WTC11 (cell line): ENCODE measurements around the gene FGF14. TPM values are rescaled to one million over a fixed set of nuclear protein-coding genes. Genes with fewer than 3 reads are reported as not detected.

Source experiments
- ATAC-seq: fragments of 200-7000 bp; cut with Tn5 transposase; 2 replicates; pipeline ENCODE4 v1.10.0; 2021; ENCODE audit warnings: mild to moderate bottlenecking, moderate library complexity
- CTCF ChIA-PET: fragments of 300-600 bp; sonication (Branson Sonifier 250); formaldehyde crosslinking; loops from one replicate; lab custom pipeline; 2021; ENCODE audit warnings: antibody characterized with exemption; lab: Charles Lee
- POLR2A ChIA-PET: fragments of 350-600 bp; sonication (Branson Sonifier 250); formaldehyde crosslinking; loops from one replicate; lab custom pipeline; 2021; ENCODE audit warnings: antibody characterized with exemption; lab: Charles Lee
- DNase-seq: peaks from one replicate; pipeline ENCODE4 v3.0.0; 2021; ENCODE audit warnings: low spot score
- H3K27ac Mint-ChIP-seq: 2 replicates; pipeline ENCODE4 v1.8.0; 2021; ENCODE audit warnings: mixed read lengths
- H3K27me3 Mint-ChIP-seq: 2 replicates; pipeline ENCODE4 v1.8.0; 2021; ENCODE audit warnings: low read depth, mild to moderate bottlenecking, moderate library complexity, mixed read lengths
- H3K36me3 Mint-ChIP-seq: 2 replicates; pipeline ENCODE4 v1.8.0; 2021; ENCODE audit warnings: mixed read lengths
- H3K4me1 Mint-ChIP-seq: 2 replicates; pipeline ENCODE4 v1.8.0; 2022; ENCODE audit warnings: mixed read lengths
- H3K4me3 Mint-ChIP-seq: 2 replicates; pipeline ENCODE4 v1.8.0; 2021; ENCODE audit warnings: mild to moderate bottlenecking, moderate library complexity, mixed read lengths
- H3K9me3 Mint-ChIP-seq: 2 replicates; pipeline ENCODE4 v1.8.0; 2021; ENCODE audit warnings: mixed read lengths
- ETV6 ChIP-seq: sonication (generic); formaldehyde crosslinking; IDR thresholded peaks from 2 replicates; pipeline ENCODE4 v1.8.1; 2022; ENCODE audit warnings: mild to moderate bottlenecking, missing genetic modification reagents
- FOXJ3 ChIP-seq: sonication (generic); formaldehyde crosslinking; IDR thresholded peaks from 2 replicates; pipeline ENCODE4 v1.9.0; 2021; ENCODE audit warnings: missing genetic modification reagents, mild to moderate bottlenecking, borderline replicate concordance
- MXD4 ChIP-seq: fragments of 250-450 bp; sonication (Bioruptor Pico); IDR thresholded peaks from 2 replicates; pipeline ENCODE4 v1.8.0; 2021; ENCODE audit warnings: mild to moderate bottlenecking, moderate library complexity, borderline replicate concordance
- NR1H2 ChIP-seq: sonication (generic); formaldehyde crosslinking; IDR thresholded peaks from 2 replicates; pipeline ENCODE4 v1.9.0; 2021; ENCODE audit warnings: mild to moderate bottlenecking, moderate library complexity, missing genetic modification reagents
- OVOL2 ChIP-seq: fragments of 250-450 bp; sonication (Bioruptor Pico); IDR thresholded peaks from 2 replicates; pipeline ENCODE4 v1.9.0; 2021; ENCODE audit warnings: mild to moderate bottlenecking, borderline replicate concordance
- RORB ChIP-seq: fragments of 250-450 bp; sonication (Bioruptor Pico); IDR thresholded peaks from 2 replicates; pipeline ENCODE4 v1.9.0; 2021; ENCODE audit warnings: mild to moderate bottlenecking
- SMAD4 ChIP-seq: sonication (generic); formaldehyde crosslinking; IDR thresholded peaks from 2 replicates; pipeline ENCODE4 v1.8.0; 2022; ENCODE audit warnings: mild to moderate bottlenecking, missing genetic modification reagents
- SOX15 ChIP-seq: fragments of 250-450 bp; sonication (Bioruptor Pico); IDR thresholded peaks from 2 replicates; pipeline ENCODE4 v1.9.0; 2021; ENCODE audit warnings: mild to moderate bottlenecking
- ZBTB21 ChIP-seq: sonication (generic); formaldehyde crosslinking; IDR thresholded peaks from 2 replicates; pipeline ENCODE4 v1.8.1; 2023; ENCODE audit warnings: mild to moderate bottlenecking, missing genetic modification reagents, borderline replicate concordance
- ZNF121 ChIP-seq: sonication (generic); formaldehyde crosslinking; IDR thresholded peaks from 2 replicates; pipeline ENCODE4 v1.8.0; 2023; ENCODE audit warnings: missing genetic modification reagents
- ZNF138 ChIP-seq: sonication (generic); formaldehyde crosslinking; conservative IDR thresholded peaks from 2 replicates; pipeline ENCODE4 v1.8.1; 2022; ENCODE audit warnings: mild to moderate bottlenecking, moderate library complexity, missing genetic modification reagents
- ZNF396 ChIP-seq: fragments of 250-450 bp; sonication (Bioruptor Pico); IDR thresholded peaks from 2 replicates; pipeline ENCODE4 v1.8.0; 2021; ENCODE audit warnings: mild to moderate bottlenecking, moderate library complexity, borderline replicate concordance
- ZNF416 ChIP-seq: fragments of 250-450 bp; sonication (Bioruptor Pico); IDR thresholded peaks from 2 replicates; pipeline ENCODE4 v1.9.0; 2021; ENCODE audit warnings: mild to moderate bottlenecking, inconsistent platforms
- ZNF423 ChIP-seq: fragments of 250-450 bp; sonication (Bioruptor Pico); IDR thresholded peaks from 2 replicates; pipeline ENCODE4 v2.1.2; 2022; ENCODE audit warnings: mild to moderate bottlenecking, moderate library complexity
- total RNA-seq: library from RNA; stranded (reverse); gene quantifications from 3 replicates; pipeline ENCODE4 v1.2.3, GENCODE V29; 2021
- TF ChIP-seq, protein P1 (sequence below): fragments of 250-450 bp; sonication (Bioruptor Pico); IDR thresholded peaks from 2 replicates; pipeline ENCODE4 v2.1.2; 2022; ENCODE audit warnings: mild to moderate bottlenecking, moderate library complexity
- TF ChIP-seq, protein P2 (sequence below): sonication (generic); formaldehyde crosslinking; IDR thresholded peaks from 2 replicates; pipeline ENCODE4 v1.8.0; 2023; ENCODE audit warnings: missing genetic modification reagents
- TF ChIP-seq, protein P3 (sequence below): sonication (generic); formaldehyde crosslinking; IDR thresholded peaks from 2 replicates; pipeline ENCODE4 v1.8.0; 2022; ENCODE audit warnings: mild to moderate bottlenecking, missing genetic modification reagents
- TF ChIP-seq, protein P4 (sequence below): sonication (generic); formaldehyde crosslinking; IDR thresholded peaks from 2 replicates; pipeline ENCODE4 v1.8.1; 2023; ENCODE audit warnings: mild to moderate bottlenecking, moderate library complexity, missing genetic modification reagents
- TF ChIP-seq, protein P5 (sequence below): sonication (generic); formaldehyde crosslinking; IDR thresholded peaks from 2 replicates; pipeline ENCODE4 v1.8.1; 2022; ENCODE audit warnings: missing genetic modification reagents, borderline replicate concordance
- TF ChIP-seq, protein P6 (sequence below): sonication (generic); formaldehyde crosslinking; IDR thresholded peaks from 2 replicates; pipeline ENCODE4 v1.8.0; 2022; ENCODE audit warnings: mild to moderate bottlenecking, missing genetic modification reagents

The FGF14 gene
- total RNA-seq, 1 experiment from 2014 or later = 0.28 TPM

DNA sequence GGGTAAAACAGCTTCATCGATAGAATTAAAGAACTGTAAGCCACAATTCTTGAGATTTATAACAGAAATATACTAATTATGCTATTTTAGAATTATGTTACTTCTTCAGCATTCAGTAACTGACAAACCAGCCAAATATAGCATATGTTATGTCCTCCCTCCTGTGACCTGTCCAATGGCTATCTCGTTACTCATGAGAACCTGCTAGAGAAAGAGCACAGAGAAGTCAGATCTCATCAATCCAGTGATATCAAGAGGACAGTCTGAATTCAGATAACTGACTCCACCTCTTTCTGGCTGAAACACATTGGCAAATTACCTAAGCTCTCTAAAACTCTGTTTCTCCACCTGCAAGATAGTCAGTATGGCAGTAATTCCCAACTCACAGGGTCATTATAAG lies 170.4 kb downstream of the FGF14 start:
- CTCF ChIA-PET = no interaction called here
- POLR2A ChIA-PET = no interaction called here
- H3K4me3 Mint-ChIP-seq = no peak overlapping the region
- no peaks in the 10 kb centered on the region for H3K9me3 Mint-ChIP-seq
- TF ChIP-seq ZNF423 (no peak), ZBTB21 (CRISPR knock-in tag) (no peak), ETV6 (CRISPR knock-in tag) (no peak), ZNF121 (CRISPR knock-in tag) (no peak), ZNF396 (CRISPR knock-in tag) (no peak), NR1H2 (CRISPR knock-in tag) (no peak), MXD4 (CRISPR knock-in tag) (no peak)
- TF ChIP-seq, protein P1, sequence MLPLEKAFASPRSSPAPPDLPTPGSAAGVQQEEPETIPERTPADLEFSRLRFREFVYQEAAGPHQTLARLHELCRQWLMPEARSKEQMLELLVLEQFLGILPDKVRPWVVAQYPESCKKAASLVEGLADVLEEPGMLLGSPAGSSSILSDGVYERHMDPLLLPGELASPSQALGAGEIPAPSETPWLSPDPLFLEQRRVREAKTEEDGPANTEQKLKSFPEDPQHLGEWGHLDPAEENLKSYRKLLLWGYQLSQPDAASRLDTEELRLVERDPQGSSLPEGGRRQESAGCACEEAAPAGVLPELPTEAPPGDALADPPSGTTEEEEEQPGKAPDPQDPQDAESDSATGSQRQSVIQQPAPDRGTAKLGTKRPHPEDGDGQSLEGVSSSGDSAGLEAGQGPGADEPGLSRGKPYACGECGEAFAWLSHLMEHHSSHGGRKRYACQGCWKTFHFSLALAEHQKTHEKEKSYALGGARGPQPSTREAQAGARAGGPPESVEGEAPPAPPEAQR (CRISPR knock-in tag) = no peak
- TF ChIP-seq, protein P2, sequence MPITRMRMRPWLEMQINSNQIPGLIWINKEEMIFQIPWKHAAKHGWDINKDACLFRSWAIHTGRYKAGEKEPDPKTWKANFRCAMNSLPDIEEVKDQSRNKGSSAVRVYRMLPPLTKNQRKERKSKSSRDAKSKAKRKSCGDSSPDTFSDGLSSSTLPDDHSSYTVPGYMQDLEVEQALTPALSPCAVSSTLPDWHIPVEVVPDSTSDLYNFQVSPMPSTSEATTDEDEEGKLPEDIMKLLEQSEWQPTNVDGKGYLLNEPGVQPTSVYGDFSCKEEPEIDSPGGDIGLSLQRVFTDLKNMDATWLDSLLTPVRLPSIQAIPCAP (CRISPR knock-in tag) = no peak
- TF ChIP-seq, protein P3, sequence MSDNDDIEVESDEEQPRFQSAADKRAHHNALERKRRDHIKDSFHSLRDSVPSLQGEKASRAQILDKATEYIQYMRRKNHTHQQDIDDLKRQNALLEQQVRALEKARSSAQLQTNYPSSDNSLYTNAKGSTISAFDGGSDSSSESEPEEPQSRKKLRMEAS = no peak
- TF ChIP-seq, all 79 proteins: peak for 0
- Mint-ChIP-seq H3K36me3 (no peaks in the 10 kb centered on the region), H3K27ac (no peak overlapping the region), H3K4me1 (peaks cover 31% of the 10 kb centered on the region), H3K27me3 (no peaks in the 10 kb centered on the region)
- ATAC-seq (no peak), DNase-seq (no peak)

DNA sequence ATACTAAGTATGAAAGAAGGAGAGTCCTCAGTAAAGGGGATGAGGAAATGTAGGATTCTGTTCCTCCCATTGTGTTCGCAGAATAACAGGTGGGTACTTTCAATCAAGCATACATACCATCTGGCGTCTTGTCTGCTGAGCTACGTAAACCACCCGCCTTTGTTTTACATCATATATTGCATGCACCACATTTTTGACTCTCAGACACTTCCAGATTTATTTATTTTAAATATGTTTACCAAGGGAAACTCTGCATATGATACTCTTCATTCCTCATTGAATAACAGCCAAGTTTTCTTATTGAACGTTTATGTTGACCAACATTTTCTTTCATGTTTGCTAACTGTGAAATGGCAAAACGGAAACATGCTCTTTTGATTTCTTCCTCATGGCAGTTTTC lies 174.1 kb downstream of the FGF14 start:
- H3K4me1 Mint-ChIP-seq = peaks cover 5% of the 10 kb centered on the region
- no peak for DNase-seq
- H3K27ac Mint-ChIP-seq = no peak overlapping the region
- no peaks in the 10 kb centered on the region for H3K36me3 Mint-ChIP-seq
- CTCF ChIA-PET = no interaction called here
- H3K27me3 Mint-ChIP-seq = no peaks in the 10 kb centered on the region
- TF ChIP-seq, protein P4, sequence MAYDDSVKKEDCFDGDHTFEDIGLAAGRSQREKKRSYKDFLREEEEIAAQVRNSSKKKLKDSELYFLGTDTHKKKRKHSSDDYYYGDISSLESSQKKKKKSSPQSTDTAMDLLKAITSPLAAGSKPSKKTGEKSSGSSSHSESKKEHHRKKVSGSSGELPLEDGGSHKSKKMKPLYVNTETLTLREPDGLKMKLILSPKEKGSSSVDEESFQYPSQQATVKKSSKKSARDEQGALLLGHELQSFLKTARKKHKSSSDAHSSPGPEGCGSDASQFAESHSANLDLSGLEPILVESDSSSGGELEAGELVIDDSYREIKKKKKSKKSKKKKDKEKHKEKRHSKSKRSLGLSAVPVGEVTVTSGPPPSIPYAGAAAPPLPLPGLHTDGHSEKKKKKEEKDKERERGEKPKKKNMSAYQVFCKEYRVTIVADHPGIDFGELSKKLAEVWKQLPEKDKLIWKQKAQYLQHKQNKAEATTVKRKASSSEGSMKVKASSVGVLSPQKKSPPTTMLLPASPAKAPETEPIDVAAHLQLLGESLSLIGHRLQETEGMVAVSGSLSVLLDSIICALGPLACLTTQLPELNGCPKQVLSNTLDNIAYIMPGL (CRISPR knock-in tag) = no peak
- TF ChIP-seq, protein P3 = no peak
- TF ChIP-seq, protein P5, sequence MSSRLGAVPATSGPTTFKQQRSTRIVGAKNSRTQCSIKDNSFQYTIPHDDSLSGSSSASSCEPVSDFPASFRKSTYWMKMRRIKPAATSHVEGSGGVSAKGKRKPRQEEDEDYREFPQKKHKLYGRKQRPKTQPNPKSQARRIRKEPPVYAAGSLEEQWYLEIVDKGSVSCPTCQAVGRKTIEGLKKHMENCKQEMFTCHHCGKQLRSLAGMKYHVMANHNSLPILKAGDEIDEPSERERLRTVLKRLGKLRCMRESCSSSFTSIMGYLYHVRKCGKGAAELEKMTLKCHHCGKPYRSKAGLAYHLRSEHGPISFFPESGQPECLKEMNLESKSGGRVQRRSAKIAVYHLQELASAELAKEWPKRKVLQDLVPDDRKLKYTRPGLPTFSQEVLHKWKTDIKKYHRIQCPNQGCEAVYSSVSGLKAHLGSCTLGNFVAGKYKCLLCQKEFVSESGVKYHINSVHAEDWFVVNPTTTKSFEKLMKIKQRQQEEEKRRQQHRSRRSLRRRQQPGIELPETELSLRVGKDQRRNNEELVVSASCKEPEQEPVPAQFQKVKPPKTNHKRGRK (CRISPR knock-in tag) = no peak
- TF ChIP-seq SOX15 = no peak
- no peaks in the 10 kb centered on the region for H3K9me3 Mint-ChIP-seq
- POLR2A ChIA-PET = no interaction called here
- no peak for ATAC-seq
- H3K4me3 Mint-ChIP-seq = no peak overlapping the region

DNA sequence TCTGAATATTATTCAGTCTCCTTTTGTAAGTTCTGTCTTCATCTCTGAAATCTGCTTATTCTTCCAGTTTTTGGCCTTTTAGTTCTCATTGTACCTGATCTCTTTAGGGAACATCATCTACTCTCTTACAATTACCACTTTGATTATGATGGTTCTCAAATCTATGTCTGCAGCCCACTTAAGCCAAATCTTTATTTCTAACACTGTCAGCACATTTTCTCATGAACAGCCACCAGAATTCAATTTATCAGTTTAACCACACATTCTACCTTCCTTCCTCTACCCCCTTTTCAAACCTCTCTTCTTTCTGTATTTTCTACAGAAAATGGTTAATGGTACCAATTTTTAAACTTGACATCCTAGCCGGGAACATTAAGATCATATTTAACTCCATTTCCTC lies 175.3 kb downstream of the FGF14 start:
- Mint-ChIP-seq H3K27me3 (no peaks in the 10 kb centered on the region), H3K36me3 (no peaks in the 10 kb centered on the region), H3K4me1 (peaks cover 5% of the 10 kb centered on the region), H3K9me3 (no peaks in the 10 kb centered on the region), H3K4me3 (no peak overlapping the region), H3K27ac (no peak overlapping the region)
- no peak for TF ChIP-seq RORB (CRISPR knock-in tag)
- TF ChIP-seq SMAD4 (CRISPR knock-in tag) = no peak
- TF ChIP-seq ZNF138 (CRISPR knock-in tag) = no peak
- TF ChIP-seq, protein P6, sequence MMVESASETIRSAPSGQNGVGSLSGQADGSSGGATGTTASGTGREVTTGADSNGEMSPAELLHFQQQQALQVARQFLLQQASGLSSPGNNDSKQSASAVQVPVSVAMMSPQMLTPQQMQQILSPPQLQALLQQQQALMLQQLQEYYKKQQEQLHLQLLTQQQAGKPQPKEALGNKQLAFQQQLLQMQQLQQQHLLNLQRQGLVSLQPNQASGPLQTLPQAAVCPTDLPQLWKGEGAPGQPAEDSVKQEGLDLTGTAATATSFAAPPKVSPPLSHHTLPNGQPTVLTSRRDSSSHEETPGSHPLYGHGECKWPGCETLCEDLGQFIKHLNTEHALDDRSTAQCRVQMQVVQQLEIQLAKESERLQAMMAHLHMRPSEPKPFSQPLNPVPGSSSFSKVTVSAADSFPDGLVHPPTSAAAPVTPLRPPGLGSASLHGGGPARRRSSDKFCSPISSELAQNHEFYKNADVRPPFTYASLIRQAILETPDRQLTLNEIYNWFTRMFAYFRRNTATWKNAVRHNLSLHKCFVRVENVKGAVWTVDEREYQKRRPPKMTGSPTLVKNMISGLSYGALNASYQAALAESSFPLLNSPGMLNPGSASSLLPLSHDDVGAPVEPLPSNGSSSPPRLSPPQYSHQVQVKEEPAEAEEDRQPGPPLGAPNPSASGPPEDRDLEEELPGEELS = no peak
- TF ChIP-seq FOXJ3 = no peak
- TF ChIP-seq OVOL2 (CRISPR knock-in tag) = no peak
- TF ChIP-seq ZNF416 = no peak
- ATAC-seq (no peak), DNase-seq (no peak)
- ChIA-PET POLR2A (no interaction called here), CTCF (no interaction called here)
